T-cell (primary cell): ENCODE data around the gene OR2V2. TPM values are rescaled to one million over a fixed set of nuclear protein-coding genes. Genes with fewer than 3 reads are reported as not detected.

Experiments
- ATAC-seq, 4 experiments: fragments of 200-7000 bp in 3 of 4; fragments of 150-1000 bp in 1 of 4; cut with Tn5 transposase; replicated peaks in 1 of 4; 1 replicate in 3 of 4; 2 replicates in 1 of 4; pipeline ENCODE4 v1.10.0; 2021; ENCODE audit warnings: moderate library complexity in 3 of 4, mild to moderate bottlenecking in 2 of 4, moderate number of reproducible peaks in 1 of 4
- CTCF ChIA-PET, 2 donors: fragments of 300-600 bp; sonication (Branson Sonifier 250); formaldehyde crosslinking; loops; one replicate each; lab custom pipeline; 2022; ENCODE audit warnings: antibody characterized with exemption in 2 of 2; lab: Charles Lee
- POLR2A ChIA-PET, 2 donors: fragments of 300-600 bp; sonication (Branson Sonifier 250); formaldehyde crosslinking; loops; one replicate each; lab custom pipeline; 2022; ENCODE audit warnings: antibody characterized with exemption in 2 of 2; lab: Charles Lee
- DNase-seq, 35 experiments: peaks; one replicate each; pipeline versions ENCODE4 v3.0.0 to v3.0.0-alpha.2; 2013 to 2023
- H3K27ac ChIP-seq: one replicate; pipeline ENCODE4 v1.5.1; 2013; ENCODE audit warnings: low read length
- H3K27me3 ChIP-seq, 2 experiments: replicated peaks in 1 of 2; 1 replicate in 1 of 2; 2 replicates in 1 of 2; pipeline versions ENCODE4 v1.6.1 to v1.7.0; 2013; ENCODE audit warnings: low read length in 1 of 2, mixed read lengths in 1 of 2; ENCODE audit not compliant: control insufficient read depth in 2 of 2, insufficient read depth in 2 of 2; ENCODE audit errors: extremely low read depth in 1 of 2
- H3K36me3 ChIP-seq, 2 donors: 1 replicate in 1 of 2; 2 replicates in 1 of 2; pipeline versions ENCODE4 v1.6.1 to v1.7.0; 2013; ENCODE audit warnings: low read length in 1 of 2; ENCODE audit not compliant: control insufficient read depth in 2 of 2, insufficient read depth in 1 of 2; ENCODE audit errors: extremely low read depth in 1 of 2
- H3K4me1 ChIP-seq, 2 experiments: 1 replicate in 1 of 2; 2 replicates in 1 of 2; pipeline versions ENCODE4 v1.6.1 to v1.7.0; 2013; ENCODE audit warnings: low read length in 2 of 2, mixed read lengths in 1 of 2; ENCODE audit not compliant: insufficient read depth in 2 of 2, control insufficient read depth in 1 of 2; ENCODE audit errors: extremely low read depth in 1 of 2
- H3K4me3 ChIP-seq, 2 donors: 1 replicate in 1 of 2; 2 replicates in 1 of 2; pipeline versions ENCODE4 v1.5.1 to v1.7.0; 2013; ENCODE audit warnings: mild to moderate bottlenecking in 2 of 2, low read length in 1 of 2, moderate library complexity in 1 of 2; ENCODE audit not compliant: control insufficient read depth in 1 of 2; ENCODE audit errors: extremely low read depth in 1 of 2
- H3K9me3 ChIP-seq: 2 replicates; pipeline ENCODE4 v1.7.0; 2013
- H3K27ac Mint-ChIP-seq, 2 donors: one replicate each; pipeline ENCODE4 v1.8.0; 2020 to 2021; ENCODE audit warnings: mild to moderate bottlenecking in 2 of 2, mixed read lengths in 2 of 2
- H3K27me3 Mint-ChIP-seq, 2 donors: one replicate each; pipeline ENCODE4 v1.8.0; 2021 to 2022; ENCODE audit warnings: mixed read lengths in 2 of 2
- H3K36me3 Mint-ChIP-seq: one replicate; pipeline ENCODE4 v1.8.0; 2021; ENCODE audit warnings: mixed read lengths
- H3K4me1 Mint-ChIP-seq, 3 donors: one replicate each; pipeline ENCODE4 v1.8.0; 2020 to 2022; ENCODE audit warnings: mixed read lengths in 3 of 3, mild to moderate bottlenecking in 1 of 3
- H3K4me3 Mint-ChIP-seq, 3 donors: one replicate each; pipeline ENCODE4 v1.8.0; 2020 to 2022; ENCODE audit warnings: mild to moderate bottlenecking in 3 of 3, mixed read lengths in 3 of 3, moderate library complexity in 3 of 3
- H3K9me3 Mint-ChIP-seq, 3 donors: one replicate each; pipeline ENCODE4 v1.8.0; 2020 to 2022; ENCODE audit warnings: mixed read lengths in 3 of 3
- WGBS: methylation state at CpG from one replicate; pipeline ENCODE4 v1.1.5; 2013; ENCODE audit warnings: missing lambda C conversion rate; ENCODE audit not compliant: insufficient coverage; 5-methylcytosine and 5-hydroxymethylcytosine counted together
- total RNA-seq, 35 experiments: library from RNA in 6 of 35; stranded (reverse) in 6 of 35; fragments of 120-200 nt in 1 of 35; gene quantifications; one replicate each; pipeline versions ENCODE4 v1.2.1 to v1.2.4 and lab custom pipeline; 2013 to 2026

The OR2V2 gene
- total RNA-seq, 5 donors from 2014 or later (not counting 1 experiment from before 2014, with no cell fraction given) = not detected

- Mint-ChIP-seq H3K27me3 (peaks cover 0 to 13% of the 10 kb centered on the region in 2 donors), H3K9me3 (peaks cover 0 to 3% (median 0%) of the 10 kb centered on the region in 3 donors), H3K27ac (no peak overlapping the region), H3K4me1 (peaks cover 29 to 36% (median 29%) of the 10 kb centered on the region in 3 donors), H3K36me3 (no peaks in the 10 kb centered on the region), H3K4me3 (peak overlapping the region in 2 of 3 donors; percentile 82 to 90)
- no peak for ATAC-seq
- H3K36me3 ChIP-seq = peaks cover 0 to 4% of the 10 kb centered on the region in 2 donors
- 94% methylated on average over 6 of the region's 11 CpGs for WGBS
- CTCF ChIA-PET = no interaction called here
- H3K4me1 ChIP-seq = peaks cover 11 to 37% of the 10 kb centered on the region in 2 experiments
- no peak overlapping the region for H3K4me3 ChIP-seq
- H3K27ac ChIP-seq = no peak overlapping the region
- no peaks in the 10 kb centered on the region for H3K9me3 ChIP-seq
- POLR2A ChIA-PET = no interaction called here
- no peak for DNase-seq
- H3K27me3 ChIP-seq = peaks cover 5 to 26% of the 10 kb centered on the region in 2 experiments
These were observed 55.8 kb downstream of the OR2V2 start for GRCh38 chr5:181203093-181203711.

- Histone ChIP-seq H3K9me3 (no peaks in the 10 kb centered on the region), H3K36me3 (peaks cover 0 to 4% of the 10 kb centered on the region in 2 donors), H3K4me3 (peak overlapping the region; percentile 37 to 84), H3K4me1 (peaks cover 11 to 37% of the 10 kb centered on the region in 2 experiments), H3K27me3 (peaks cover 5 to 26% of the 10 kb centered on the region in 2 experiments), H3K27ac (no peak overlapping the region)
- ATAC-seq (peak in 3 of 4 experiments; percentile 3 to 11 (median 5)), DNase-seq (no peak)
- 8% methylated on average over 10 of the region's 17 CpGs for WGBS
- Mint-ChIP-seq H3K9me3 (peaks cover 0 to 5% (median 0%) of the 10 kb centered on the region in 3 donors), H3K4me1 (peaks cover 29 to 39% (median 32%) of the 10 kb centered on the region in 3 donors), H3K27me3 (peaks cover 0 to 13% of the 10 kb centered on the region in 2 donors), H3K36me3 (no peaks in the 10 kb centered on the region), H3K4me3 (peak overlapping the region; percentile 80 to 90 (median 82)), H3K27ac (no peak overlapping the region)
- ChIA-PET CTCF (no interaction called here), POLR2A (no interaction called here)
These were observed 56.4 kb downstream of the OR2V2 start for GRCh38 chr5:181203777-181204112.

GRCh38 chr5:181204113-181204825 is 56.9 kb downstream of the OR2V2 start:
- H3K4me3 Mint-ChIP-seq = peak overlapping the region; percentile 80 to 92 (median 82)
- H3K4me1 Mint-ChIP-seq = peaks cover 29 to 39% (median 32%) of the 10 kb centered on the region in 3 donors
- H3K27me3 Mint-ChIP-seq = peaks cover 0 to 13% of the 10 kb centered on the region in 2 donors
- H3K27ac Mint-ChIP-seq = no peak overlapping the region
- peak in 5 of 35 experiments; percentile 7 to 47 (median 18) for DNase-seq
- Histone ChIP-seq H3K27me3 (peaks cover 5 to 26% of the 10 kb centered on the region in 2 experiments), H3K9me3 (no peaks in the 10 kb centered on the region), H3K4me3 (peak overlapping the region; percentile 37 to 84), H3K36me3 (peaks cover 0 to 4% of the 10 kb centered on the region in 2 donors), H3K27ac (no peak overlapping the region), H3K4me1 (peaks cover 11 to 37% of the 10 kb centered on the region in 2 experiments)
- H3K36me3 Mint-ChIP-seq = no peaks in the 10 kb centered on the region
- peaks cover 0 to 5% (median 0%) of the 10 kb centered on the region in 3 donors for H3K9me3 Mint-ChIP-seq
- 1% methylated on average over 60 of the region's 67 CpGs for WGBS
- ATAC-seq = peak in 3 of 4 experiments; percentile 7 to 9 (median 8)
- ChIA-PET CTCF (interaction anchor here (0.6 to 1.3 kb wide), 2 partner anchors 12 to 555 kb away, joined by 4 to 7 read pairs; partner anchors contain the start of gene FLT4 (in 1 of the 2)), POLR2A (no interaction called here)

- H3K27me3 ChIP-seq = peaks cover 5 to 26% of the 10 kb centered on the region in 2 experiments
- H3K36me3 ChIP-seq = no peaks in the 10 kb centered on the region
- WGBS = under 1% methylated on average over 87 of the region's 94 CpGs
- CTCF ChIA-PET = interaction anchor here in 1 of 2 donors (1.3 kb wide), 1 partner anchor 13 kb away, joined by 4 read pairs; no protein-coding TSS in a partner anchor
- POLR2A ChIA-PET = interaction anchor here in 1 of 2 donors (0.6 to 1.0 kb wide), 2 partner anchors 14 to 16 kb away, joined by 3 read pairs; no protein-coding TSS in a partner anchor
- peak in 3 of 4 experiments; percentile 13 to 25 (median 21) for ATAC-seq
- Mint-ChIP-seq H3K4me1 (peaks cover 29 to 39% (median 32%) of the 10 kb centered on the region in 3 donors), H3K27ac (peak within 1 kb of the TSS; percentile 93 to 95), H3K9me3 (peaks cover 0 to 5% (median 0%) of the 10 kb centered on the region in 3 donors), H3K27me3 (peaks cover 0 to 13% of the 10 kb centered on the region in 2 donors), H3K4me3 (peak within 1 kb of the TSS; percentile 84 to 92 (median 88)), H3K36me3 (no peaks in the 10 kb centered on the region)
- peaks cover 11 to 37% of the 10 kb centered on the region in 2 experiments for H3K4me1 ChIP-seq
- no peaks in the 10 kb centered on the region for H3K9me3 ChIP-seq
- peak in 3 of 35 experiments; percentile 4 to 42 (median 9) for DNase-seq
- peak within 1 kb of the TSS; percentile 47 to 84 for H3K4me3 ChIP-seq
- H3K27ac ChIP-seq = no peak within 1 kb of the TSS
These were observed 57.7 kb downstream of the OR2V2 start, which contains the start of gene TRIM7 for GRCh38 chr5:181204826-181205760. Gene TRIM7 (minus strand): TSS chr5:181205196. CDS start chr5:181205110, 86 bp downstream.

GRCh38 chr5:181205761-181206649 is 58.6 kb downstream of the OR2V2 start:
- Mint-ChIP-seq H3K4me3 (peak overlapping the region; percentile 84 to 92 (median 88)), H3K27me3 (peaks cover 0 to 13% of the 10 kb centered on the region in 2 donors), H3K27ac (peak overlapping the region; percentile 93 to 95), H3K36me3 (no peaks in the 10 kb centered on the region), H3K4me1 (peaks cover 29 to 42% (median 32%) of the 10 kb centered on the region in 3 donors), H3K9me3 (peaks cover 0 to 5% (median 0%) of the 10 kb centered on the region in 3 donors)
- DNase-seq (peak in 5 of 35 experiments; percentile 29 to 45 (median 36)), ATAC-seq (peak in 1 of 4 experiments; percentile 22)
- CTCF ChIA-PET = interaction anchor here in 1 of 2 donors (0.8 to 2.3 kb wide), 4 partner anchors 14 to 49 kb away, joined by 4 to 29 read pairs (median 12); no protein-coding TSS in a partner anchor
- Histone ChIP-seq H3K36me3 (no peaks in the 10 kb centered on the region), H3K4me1 (peaks cover 11 to 37% of the 10 kb centered on the region in 2 experiments), H3K4me3 (peak overlapping the region; percentile 47 to 84), H3K27ac (no peak overlapping the region), H3K9me3 (no peaks in the 10 kb centered on the region), H3K27me3 (peaks cover 5 to 26% of the 10 kb centered on the region in 2 experiments)
- 12% methylated on average over 34 of the region's 37 CpGs for WGBS
- POLR2A ChIA-PET = interaction anchor here (0.6 to 1.4 kb wide), 4 partner anchors 15 to 390 kb away, joined by 3 to 4 read pairs (median 4); no protein-coding TSS in a partner anchor
